AG09319 (cell line): Measurements from ENCODE around the gene CD1B.

ENCODE experiments used
- DNase-seq: peaks from one replicate; pipeline ENCODE4 v3.0.0-alpha.2; 2010; ENCODE audit warnings: low read depth; ENCODE audit errors: extremely low read depth
- TF ChIP-seq, protein P1 (sequence below): IDR thresholded peaks from 2 replicates; pipeline ENCODE4 v1.5.1; 2011; ENCODE audit warnings: low read depth, mild to moderate bottlenecking, inconsistent platforms, low read length, moderate library complexity

Gene CD1B

DNA sequence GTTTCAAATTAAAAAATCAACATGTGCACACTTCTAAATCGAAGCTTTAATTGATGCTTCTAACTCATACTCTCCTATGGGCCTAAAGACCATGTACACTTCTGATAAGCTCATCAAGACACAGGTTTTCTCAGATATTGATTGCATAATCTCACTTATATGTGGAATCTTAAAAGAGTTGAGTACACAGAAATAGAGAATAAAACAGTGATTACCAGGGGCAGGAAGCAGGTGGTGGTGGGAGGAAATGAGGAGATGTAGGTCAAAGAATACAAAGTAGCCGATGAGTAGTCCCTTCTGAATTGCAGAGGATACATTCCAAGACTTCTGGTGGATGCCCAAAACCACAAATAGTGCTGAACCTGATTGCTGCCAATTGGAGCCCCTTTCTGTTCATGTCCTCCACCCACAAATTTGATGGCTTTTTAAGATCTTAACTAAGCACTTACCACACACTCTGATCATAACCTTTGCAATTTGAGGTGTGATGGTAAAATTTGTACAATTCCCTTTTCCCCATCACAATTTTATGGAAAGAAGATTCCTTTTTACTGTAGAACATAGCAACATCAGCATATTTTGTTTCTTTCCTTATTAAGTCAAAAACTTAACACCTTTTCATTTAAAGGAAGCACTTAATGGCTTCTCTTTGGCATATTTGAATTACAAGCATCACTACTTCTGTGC, 3.3 kb upstream of the CD1B start:
- DNase-seq: no peak
- TF ChIP-seq, protein P1, sequence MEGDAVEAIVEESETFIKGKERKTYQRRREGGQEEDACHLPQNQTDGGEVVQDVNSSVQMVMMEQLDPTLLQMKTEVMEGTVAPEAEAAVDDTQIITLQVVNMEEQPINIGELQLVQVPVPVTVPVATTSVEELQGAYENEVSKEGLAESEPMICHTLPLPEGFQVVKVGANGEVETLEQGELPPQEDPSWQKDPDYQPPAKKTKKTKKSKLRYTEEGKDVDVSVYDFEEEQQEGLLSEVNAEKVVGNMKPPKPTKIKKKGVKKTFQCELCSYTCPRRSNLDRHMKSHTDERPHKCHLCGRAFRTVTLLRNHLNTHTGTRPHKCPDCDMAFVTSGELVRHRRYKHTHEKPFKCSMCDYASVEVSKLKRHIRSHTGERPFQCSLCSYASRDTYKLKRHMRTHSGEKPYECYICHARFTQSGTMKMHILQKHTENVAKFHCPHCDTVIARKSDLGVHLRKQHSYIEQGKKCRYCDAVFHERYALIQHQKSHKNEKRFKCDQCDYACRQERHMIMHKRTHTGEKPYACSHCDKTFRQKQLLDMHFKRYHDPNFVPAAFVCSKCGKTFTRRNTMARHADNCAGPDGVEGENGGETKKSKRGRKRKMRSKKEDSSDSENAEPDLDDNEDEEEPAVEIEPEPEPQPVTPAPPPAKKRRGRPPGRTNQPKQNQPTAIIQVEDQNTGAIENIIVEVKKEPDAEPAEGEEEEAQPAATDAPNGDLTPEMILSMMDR: no peak

DNA sequence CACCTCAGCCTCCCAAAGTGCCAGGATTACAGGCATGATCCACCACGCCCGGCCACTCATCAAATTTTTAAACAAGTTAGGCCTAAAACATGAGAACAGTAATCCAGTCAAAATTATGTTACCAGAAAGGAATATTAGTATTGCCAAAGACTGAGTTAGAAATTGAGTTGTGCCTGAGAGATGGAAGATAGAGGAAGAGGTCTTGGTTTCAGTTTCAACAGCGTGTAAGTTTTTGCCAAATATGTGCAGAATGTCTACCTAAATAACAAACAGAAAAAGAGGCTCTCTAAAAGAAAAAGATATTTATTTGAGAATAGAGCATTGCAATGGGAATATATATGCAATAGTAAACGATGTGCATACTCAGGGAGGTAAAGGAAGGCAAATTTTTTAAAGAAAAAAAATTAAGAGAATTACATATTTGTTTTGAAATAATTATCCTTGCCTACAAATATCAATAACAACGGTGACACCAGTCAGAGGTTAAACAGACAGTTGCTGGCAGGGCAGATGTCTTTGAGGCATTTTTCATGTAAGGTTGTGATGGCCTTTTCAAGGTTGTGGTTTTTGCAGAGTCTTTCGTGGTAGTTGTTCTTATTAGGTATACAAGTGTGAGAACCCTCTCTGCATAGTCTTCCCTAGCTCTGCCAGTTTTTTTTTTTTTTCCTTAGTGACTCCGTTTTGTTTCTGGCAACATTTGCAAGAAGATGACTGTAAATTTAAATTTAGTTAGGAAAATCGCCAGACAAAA, 2.2 kb upstream of the CD1B start:
- no peak for DNase-seq
- TF ChIP-seq, protein P1: no peak

DNA sequence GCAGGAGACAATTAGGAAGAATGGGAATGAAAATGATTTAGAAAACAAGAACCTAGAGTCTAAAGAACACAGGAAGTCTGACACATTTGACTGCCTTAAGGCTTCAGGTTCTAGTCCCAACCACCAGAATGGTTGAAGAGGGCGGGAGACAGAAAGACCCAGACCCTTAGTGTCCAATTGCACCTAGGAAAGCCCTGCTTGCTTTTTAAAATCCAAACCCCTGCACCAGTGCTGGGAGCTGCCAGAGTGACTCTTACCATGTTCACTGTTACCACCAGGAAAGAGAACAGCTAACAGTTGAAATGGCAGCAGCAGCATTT, 265 bp downstream of the CD1B start:
- TF ChIP-seq, protein P1: no peak
- DNase-seq: no peak

DNA sequence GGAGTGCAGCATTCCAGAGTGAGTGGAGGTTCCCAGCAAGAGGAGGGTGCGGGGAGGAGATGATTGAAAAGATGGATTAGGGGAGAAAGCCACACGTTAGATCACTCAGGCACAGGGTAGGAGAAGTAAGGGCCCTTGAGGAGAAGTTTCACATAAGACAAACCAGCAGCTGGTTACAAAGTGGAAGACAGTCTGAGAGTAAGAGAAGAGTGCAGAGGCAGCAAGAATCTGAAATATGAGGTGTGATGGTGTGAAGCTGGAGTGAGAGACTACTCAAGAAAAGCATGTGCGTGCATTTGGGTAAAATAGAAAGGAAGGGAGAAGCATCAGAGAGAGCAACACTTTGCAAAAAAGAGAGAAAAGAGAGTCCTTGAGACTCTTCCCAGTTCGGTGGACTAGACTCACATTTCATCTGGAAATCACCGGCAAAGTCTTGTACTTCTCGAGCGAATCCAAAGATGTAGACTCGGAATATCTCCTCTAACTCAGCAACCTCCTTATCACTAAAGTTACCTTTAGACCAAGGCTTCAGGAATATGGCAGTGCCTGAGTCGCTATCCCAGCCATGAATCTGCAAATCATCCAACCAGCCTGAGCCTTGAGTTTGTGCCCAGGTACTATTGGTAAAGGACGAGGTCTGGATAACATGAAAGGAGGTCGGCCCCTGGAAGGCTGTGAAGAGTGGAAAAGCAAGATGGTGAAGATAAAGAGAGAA, 783 bp downstream of the CD1B start:
- TF ChIP-seq, protein P1: no peak
- no peak for DNase-seq

DNA sequence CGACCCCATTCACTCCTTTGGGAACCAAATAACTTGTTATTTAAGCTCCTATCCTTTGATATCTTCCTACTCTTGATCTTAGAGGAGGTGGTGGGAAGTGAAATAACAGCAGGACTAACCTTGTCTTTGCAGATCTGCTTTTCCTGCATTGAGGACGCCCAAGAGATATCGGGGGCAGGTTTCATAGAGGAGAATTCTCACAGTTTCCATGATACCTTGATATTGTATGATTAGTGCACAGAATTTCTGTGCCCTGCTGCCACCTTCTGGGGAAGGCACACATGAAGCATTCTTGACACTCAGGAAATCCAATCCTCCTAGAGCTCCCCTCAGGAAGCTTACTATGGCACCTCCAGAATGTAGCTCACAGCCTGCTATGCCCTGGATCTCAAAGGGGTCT, 1.6 kb downstream of the CD1B start:
- TF ChIP-seq, protein P1: no peak
- DNase-seq: no peak

DNA sequence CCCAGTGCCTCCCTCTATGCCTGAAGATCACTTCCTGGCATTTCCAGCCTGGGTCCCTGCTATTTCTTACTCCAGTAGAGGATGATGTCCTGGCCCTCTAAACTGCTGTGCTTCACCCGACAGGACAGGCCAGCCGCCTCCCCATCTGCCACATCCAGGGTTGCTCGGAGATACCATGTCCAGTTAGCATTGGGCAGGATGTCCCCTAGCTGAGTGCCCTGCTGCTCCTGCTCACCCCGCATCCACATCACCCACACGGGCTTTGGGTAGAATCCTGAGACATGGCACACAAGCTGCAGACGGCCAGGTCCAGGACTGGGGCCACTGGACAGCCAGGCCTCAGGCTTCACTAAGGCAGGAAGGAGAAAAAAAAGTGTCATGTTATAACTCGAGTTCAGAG, 2.0 kb downstream of the CD1B start:
- TF ChIP-seq, protein P1: no peak
- DNase-seq: no peak

DNA sequence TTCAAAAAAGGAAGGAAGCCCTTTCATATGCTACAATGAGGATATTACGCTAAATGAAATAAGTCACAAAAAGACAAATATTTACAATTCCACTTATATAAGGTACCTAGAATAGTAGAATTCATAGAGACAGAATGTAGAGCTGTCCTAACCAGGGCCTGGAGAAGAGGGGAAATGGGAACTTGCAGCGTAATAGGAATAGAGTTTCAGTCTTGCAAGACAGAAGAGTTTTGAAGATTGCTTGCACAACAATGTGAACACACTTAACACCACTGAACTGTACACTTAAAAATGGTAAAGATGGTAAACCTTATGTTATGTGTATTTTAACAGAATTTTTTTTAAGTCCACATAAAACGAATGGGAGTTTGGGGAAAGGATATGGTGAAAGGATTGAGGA, 2.9 kb downstream of the CD1B start:
- no peak for DNase-seq
- TF ChIP-seq, protein P1: no peak
